Measurements from ENCODE around the gene DENND5A. TPM values are rescaled to one million over a fixed set of nuclear protein-coding genes. Genes with fewer than 3 reads are reported as not detected.

The DENND5A gene
- total and polyA plus RNA-seq, 8 donors: 20.0 to 32.1 (median 26.0) TPM

DNA sequence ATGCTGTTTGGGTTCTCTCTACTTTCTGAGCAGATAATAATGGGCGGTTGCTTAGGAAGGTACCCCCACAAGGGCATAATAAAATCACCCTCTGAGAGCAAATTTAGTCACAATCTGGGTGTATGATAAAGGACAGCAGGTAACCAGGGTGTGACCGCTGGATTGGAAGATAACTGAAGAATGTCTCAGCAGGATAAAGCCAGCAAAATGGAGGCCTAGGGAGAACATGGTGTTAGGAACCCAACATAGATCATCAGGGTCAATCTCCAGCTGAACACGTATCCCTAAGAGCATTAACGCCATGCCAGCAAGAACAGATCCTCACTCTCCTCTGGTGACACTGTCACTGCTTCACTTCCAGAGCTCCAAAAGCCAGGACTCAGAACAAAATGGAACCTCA is 109.2 kb downstream of the DENND5A start:
- ATAC-seq (no peak), FAIRE-seq (no peak), DNase-seq (no peak)
- Histone ChIP-seq H3K36me3 (peaks cover 0 to 25% (median 0%) of the 10 kb centered on the region in 3 donors), H3K4me1 (no peaks in the 10 kb centered on the region), H3K9me3 (no peaks in the 10 kb centered on the region), H3K4me3 (no peak overlapping the region), H3K27me3 (no peaks in the 10 kb centered on the region), H3K27ac (no peak overlapping the region)
- 93 to 97% methylated on average over 4 of the region's 4 CpGs for WGBS, 2 donors
- intact Hi-C loops (cut with DNase I): no loop called here
- TF ChIP-seq, protein P1, sequence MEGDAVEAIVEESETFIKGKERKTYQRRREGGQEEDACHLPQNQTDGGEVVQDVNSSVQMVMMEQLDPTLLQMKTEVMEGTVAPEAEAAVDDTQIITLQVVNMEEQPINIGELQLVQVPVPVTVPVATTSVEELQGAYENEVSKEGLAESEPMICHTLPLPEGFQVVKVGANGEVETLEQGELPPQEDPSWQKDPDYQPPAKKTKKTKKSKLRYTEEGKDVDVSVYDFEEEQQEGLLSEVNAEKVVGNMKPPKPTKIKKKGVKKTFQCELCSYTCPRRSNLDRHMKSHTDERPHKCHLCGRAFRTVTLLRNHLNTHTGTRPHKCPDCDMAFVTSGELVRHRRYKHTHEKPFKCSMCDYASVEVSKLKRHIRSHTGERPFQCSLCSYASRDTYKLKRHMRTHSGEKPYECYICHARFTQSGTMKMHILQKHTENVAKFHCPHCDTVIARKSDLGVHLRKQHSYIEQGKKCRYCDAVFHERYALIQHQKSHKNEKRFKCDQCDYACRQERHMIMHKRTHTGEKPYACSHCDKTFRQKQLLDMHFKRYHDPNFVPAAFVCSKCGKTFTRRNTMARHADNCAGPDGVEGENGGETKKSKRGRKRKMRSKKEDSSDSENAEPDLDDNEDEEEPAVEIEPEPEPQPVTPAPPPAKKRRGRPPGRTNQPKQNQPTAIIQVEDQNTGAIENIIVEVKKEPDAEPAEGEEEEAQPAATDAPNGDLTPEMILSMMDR (IDR thresholded peaks at IDR 0.05): no peak

- WGBS, 2 donors: 35 to 37% methylated on average over 2 of the region's 2 CpGs
- H3K9me3 ChIP-seq: no peaks in the 10 kb centered on the region
- intact Hi-C loops (cut with DNase I): no loop called here
- ATAC-seq: peak in 2 of 4 donors; percentile 25 to 29
- TF ChIP-seq, protein P1 (IDR thresholded peaks at IDR 0.05): no peak
- no peak overlapping the region for H3K27ac ChIP-seq
- DNase-seq: no peak
- no peaks in the 10 kb centered on the region for H3K27me3 ChIP-seq
- no peaks in the 10 kb centered on the region for H3K4me1 ChIP-seq
- FAIRE-seq: no peak
- no peak overlapping the region for H3K4me3 ChIP-seq
- peaks cover 0 to 28% (median 9%) of the 10 kb centered on the region in 3 donors for H3K36me3 ChIP-seq
Measured at GRCh38 chr11:9153651-9154050, 111.5 kb downstream of the DENND5A start.

DNA sequence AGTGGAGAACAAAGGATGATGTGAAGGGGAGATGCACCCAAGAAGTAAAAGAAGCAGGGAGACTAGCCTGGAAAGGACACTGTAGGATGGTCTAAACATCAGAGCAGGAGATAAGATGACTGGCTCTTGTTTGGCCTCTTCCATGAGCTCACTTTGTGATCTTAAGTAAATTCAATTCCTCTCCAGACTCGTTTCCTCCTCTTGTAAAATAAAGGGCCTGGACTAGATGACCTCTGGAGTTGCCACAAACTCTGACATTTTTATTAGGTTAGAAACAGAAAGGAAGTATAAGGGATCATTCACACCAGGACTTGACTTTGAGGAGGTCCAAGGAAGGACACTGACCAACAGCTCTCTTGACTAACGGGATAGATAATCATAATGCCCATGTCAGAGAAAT is 113.5 kb downstream of the DENND5A start:
- ATAC-seq: no peak
- no peak for FAIRE-seq
- intact Hi-C loops (cut with DNase I): no loop called here
- TF ChIP-seq, protein P1 (IDR thresholded peaks at IDR 0.05): no peak
- DNase-seq: no peak
- 82 to 83% methylated on average over 2 of the region's 2 CpGs for WGBS, 2 donors
- no peaks in the 10 kb centered on the region for H3K27me3 ChIP-seq
- no peak overlapping the region for H3K4me3 ChIP-seq
- H3K9me3 ChIP-seq: no peaks in the 10 kb centered on the region
- no peaks in the 10 kb centered on the region for H3K4me1 ChIP-seq
- H3K27ac ChIP-seq: no peak overlapping the region
- peaks cover 0 to 35% (median 12%) of the 10 kb centered on the region in 3 donors for H3K36me3 ChIP-seq

DNA sequence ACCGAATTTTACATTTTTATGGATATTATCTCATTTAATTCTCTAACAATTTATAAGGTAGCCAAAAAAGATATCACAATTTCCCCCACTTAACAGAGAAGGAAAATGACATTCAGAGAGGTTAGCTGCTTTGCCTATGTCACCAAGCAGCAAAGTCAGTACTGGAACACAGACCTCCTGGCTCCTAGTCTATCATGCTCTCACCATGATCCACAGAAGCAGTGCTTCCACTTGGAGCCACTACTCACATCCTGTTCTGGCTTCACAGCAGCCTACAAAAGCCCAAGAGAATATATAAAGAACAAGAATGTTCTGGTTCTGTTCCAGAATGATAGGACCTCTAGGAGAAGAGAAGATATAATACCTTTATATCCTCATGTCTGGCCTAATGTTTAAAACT is 114.2 kb downstream of the DENND5A start:
- H3K4me3 ChIP-seq: no peak overlapping the region
- no peaks in the 10 kb centered on the region for H3K9me3 ChIP-seq
- no peaks in the 10 kb centered on the region for H3K27me3 ChIP-seq
- intact Hi-C loops (cut with DNase I): no loop called here
- H3K4me1 ChIP-seq: no peaks in the 10 kb centered on the region
- no peak overlapping the region for H3K27ac ChIP-seq
- H3K36me3 ChIP-seq: peaks cover 0 to 42% (median 14%) of the 10 kb centered on the region in 3 donors
- DNase-seq (no peak), ATAC-seq (no peak), FAIRE-seq (no peak)
- WGBS, 2 donors: 77 to 84% methylated on average over 1 of the region's 1 CpG
- TF ChIP-seq, protein P1 (IDR thresholded peaks at IDR 0.05): no peak

- WGBS, 2 donors: 74 to 88% methylated on average over 2 of the region's 2 CpGs
- peaks cover 0 to 45% (median 14%) of the 10 kb centered on the region in 3 donors for H3K36me3 ChIP-seq
- no peak overlapping the region for H3K27ac ChIP-seq
Measured at GRCh38 chr11:9150501-9150900, 114.6 kb downstream of the DENND5A start.

More at GRCh38 chr11:9150501-9150900, 114.6 kb downstream of the DENND5A start:
- intact Hi-C loops (cut with DNase I): no loop called here
- DNase-seq (no peak), FAIRE-seq (no peak), ATAC-seq (no peak)
- TF ChIP-seq, protein P1 (IDR thresholded peaks at IDR 0.05): no peak
- no peaks in the 10 kb centered on the region for H3K4me1 ChIP-seq
- H3K4me3 ChIP-seq: no peak overlapping the region
- H3K27me3 ChIP-seq: no peaks in the 10 kb centered on the region
- no peaks in the 10 kb centered on the region for H3K9me3 ChIP-seq
